HEK293 (cell line): Measurements from ENCODE around the gene PIK3AP1.

ENCODE experiments used
- CTCF ChIA-PET: fragments of 350-600 bp; formaldehyde crosslinking; extraction: SDS; loops from one replicate; lab custom pipeline; 2021; ENCODE audit warnings: antibody characterized with exemption; lab: Yijun Ruan, JAX
- POLR2A ChIA-PET: fragments of 300-600 bp; formaldehyde crosslinking; extraction: SDS; loops from one replicate; lab custom pipeline; 2020; ENCODE audit warnings: antibody characterized with exemption, inconsistent platforms; lab: Yijun Ruan, JAX
- H3K27ac ChIP-seq: fragments of 200-500 bp; sonication (Bioruptor generic); 2 replicates; pipeline ENCODE4 v1.5.1; 2014; ENCODE audit warnings: low read depth, low read length, control low read depth, inconsistent platforms; ENCODE audit errors: extremely low read depth
- H3K36me3 ChIP-seq, 2 experiments: fragments of 200-500 bp in 1 of 2; sonication (Bioruptor generic) in 1 of 2; 1 replicate in 1 of 2; 2 replicates in 1 of 2; pipeline ENCODE4 v1.5.1; 2014 to 2017; ENCODE audit warnings: inconsistent platforms in 2 of 2, low read length in 2 of 2; ENCODE audit not compliant: control insufficient read depth in 2 of 2, insufficient read depth in 1 of 2
- H3K4me1 ChIP-seq: fragments of 200-500 bp; sonication (Bioruptor generic); 2 replicates; pipeline ENCODE4 v1.5.1; 2014; ENCODE audit warnings: mild to moderate bottlenecking, low read length, inconsistent platforms; ENCODE audit not compliant: control insufficient read depth, insufficient read depth
- H3K4me3 ChIP-seq: 2 replicates; pipeline ENCODE4 v1.5.1; 2011; ENCODE audit warnings: low read depth, mild to moderate bottlenecking, control low read depth, low read length, moderate library complexity
- H3K9me3 ChIP-seq: fragments of 200-500 bp; sonication (Bioruptor generic); 2 replicates; pipeline ENCODE4 v1.5.1; 2014; ENCODE audit warnings: low read depth, low read length, inconsistent platforms; ENCODE audit not compliant: control insufficient read depth, insufficient read depth
- BCL6B ChIP-seq: fragments of 450-650 bp; formaldehyde crosslinking; IDR thresholded peaks from 2 replicates; pipeline ENCODE4 v1.5.1; 2017; ENCODE audit warnings: missing biosample characterization, missing genetic modification characterization
- GLIS1 ChIP-seq: fragments of 450-650 bp; formaldehyde crosslinking; IDR thresholded peaks from 2 replicates; pipeline ENCODE4 v1.5.1; 2016; ENCODE audit warnings: missing biosample characterization, missing genetic modification characterization
- KLF1 ChIP-seq: fragments of 450-650 bp; formaldehyde crosslinking; IDR thresholded peaks from 2 replicates; pipeline ENCODE4 v1.5.1; 2016; ENCODE audit warnings: missing biosample characterization, missing genetic modification characterization
- KLF9 ChIP-seq: fragments of 450-650 bp; formaldehyde crosslinking; IDR thresholded peaks from 2 replicates; pipeline ENCODE4 v1.5.1; 2016; ENCODE audit warnings: missing biosample characterization, missing genetic modification characterization, low read depth
- OSR2 ChIP-seq: fragments of 450-650 bp; formaldehyde crosslinking; IDR thresholded peaks from 2 replicates; pipeline ENCODE4 v1.5.1; 2016; ENCODE audit warnings: missing biosample characterization, missing genetic modification characterization
- YY2 ChIP-seq: fragments of 450-650 bp; formaldehyde crosslinking; IDR thresholded peaks from 2 replicates; pipeline ENCODE4 v1.5.1; 2016; ENCODE audit warnings: missing biosample characterization, missing genetic modification characterization
- ZBTB21 ChIP-seq: fragments of 450-650 bp; formaldehyde crosslinking; IDR thresholded peaks from 2 replicates; pipeline ENCODE4 v1.5.1; 2017; ENCODE audit warnings: missing biosample characterization, missing genetic modification characterization
- ZBTB48 ChIP-seq: fragments of 450-650 bp; formaldehyde crosslinking; IDR thresholded peaks from 2 replicates; pipeline ENCODE4 v1.5.1; 2016; ENCODE audit warnings: missing biosample characterization, missing genetic modification characterization
- ZFP37 ChIP-seq: fragments of 450-650 bp; formaldehyde crosslinking; IDR thresholded peaks from 2 replicates; pipeline ENCODE4 v1.5.1; 2016; ENCODE audit warnings: missing biosample characterization, missing genetic modification characterization
- ZNF121 ChIP-seq: fragments of 450-650 bp; formaldehyde crosslinking; IDR thresholded peaks from 2 replicates; pipeline ENCODE4 v1.5.1; 2016; ENCODE audit warnings: missing biosample characterization, missing genetic modification characterization
- ZNF133 ChIP-seq: fragments of 450-650 bp; formaldehyde crosslinking; IDR thresholded peaks from 2 replicates; pipeline ENCODE4 v1.5.1; 2016; ENCODE audit warnings: missing biosample characterization, missing genetic modification characterization
- ZNF155 ChIP-seq: fragments of 450-650 bp; formaldehyde crosslinking; IDR thresholded peaks from 2 replicates; pipeline ENCODE4 v1.5.1; 2016; ENCODE audit warnings: missing biosample characterization, missing genetic modification characterization
- ZNF18 ChIP-seq: fragments of 450-650 bp; formaldehyde crosslinking; IDR thresholded peaks from 2 replicates; pipeline ENCODE4 v1.5.1; 2016; ENCODE audit warnings: missing biosample characterization, missing genetic modification characterization
- ZNF223 ChIP-seq: fragments of 450-650 bp; formaldehyde crosslinking; IDR thresholded peaks from 2 replicates; pipeline ENCODE4 v1.5.1; 2016; ENCODE audit warnings: missing biosample characterization, missing genetic modification characterization
- ZNF354C ChIP-seq: fragments of 450-650 bp; formaldehyde crosslinking; IDR thresholded peaks from 2 replicates; pipeline ENCODE4 v1.5.1; 2016; ENCODE audit warnings: missing biosample characterization, missing genetic modification characterization, low read depth, borderline replicate concordance
- ZNF391 ChIP-seq: fragments of 450-650 bp; formaldehyde crosslinking; IDR thresholded peaks from 2 replicates; pipeline ENCODE4 v1.5.1; 2016; ENCODE audit warnings: low read depth, missing biosample characterization, missing genetic modification characterization, borderline replicate concordance
- ZNF394 ChIP-seq: fragments of 450-650 bp; formaldehyde crosslinking; IDR thresholded peaks from 2 replicates; pipeline ENCODE4 v1.5.1; 2016; ENCODE audit warnings: missing biosample characterization, missing genetic modification characterization, mild to moderate bottlenecking, moderate library complexity, borderline replicate concordance
- ZNF48 ChIP-seq: fragments of 450-650 bp; formaldehyde crosslinking; IDR thresholded peaks from 2 replicates; pipeline ENCODE4 v1.5.1; 2016; ENCODE audit warnings: missing biosample characterization, missing genetic modification characterization
- ZNF488 ChIP-seq: fragments of 450-650 bp; formaldehyde crosslinking; IDR thresholded peaks from 2 replicates; pipeline ENCODE4 v1.5.1; 2016; ENCODE audit warnings: missing biosample characterization, missing genetic modification characterization
- ZNF530 ChIP-seq: fragments of 450-650 bp; formaldehyde crosslinking; IDR thresholded peaks from 2 replicates; pipeline ENCODE4 v1.5.1; 2016; ENCODE audit warnings: low read depth, missing biosample characterization, missing genetic modification characterization
- ZNF549 ChIP-seq: fragments of 450-650 bp; IDR thresholded peaks from 2 replicates; pipeline ENCODE4 v1.5.1; 2018; ENCODE audit warnings: missing biosample characterization, missing genetic modification characterization, mild to moderate bottlenecking, inconsistent platforms, moderate library complexity
- ZNF692 ChIP-seq: fragments of 450-650 bp; formaldehyde crosslinking; IDR thresholded peaks from 2 replicates; pipeline ENCODE4 v1.5.1; 2016; ENCODE audit warnings: missing biosample characterization, missing genetic modification characterization
- ZNF776 ChIP-seq: fragments of 450-650 bp; formaldehyde crosslinking; IDR thresholded peaks from 2 replicates; pipeline ENCODE4 v1.5.0; 2017; ENCODE audit warnings: missing biosample characterization, missing genetic modification characterization, borderline replicate concordance
- ZNF791 ChIP-seq: fragments of 450-650 bp; formaldehyde crosslinking; IDR thresholded peaks from 2 replicates; pipeline ENCODE4 v1.5.1; 2016; ENCODE audit warnings: missing biosample characterization, missing genetic modification characterization
- TF ChIP-seq, protein P1 (sequence below): fragments of 450-650 bp; formaldehyde crosslinking; IDR thresholded peaks from 2 replicates; pipeline ENCODE4 v1.5.1; 2016; ENCODE audit warnings: missing biosample characterization, missing genetic modification characterization

PIK3AP1 gene

DNA sequence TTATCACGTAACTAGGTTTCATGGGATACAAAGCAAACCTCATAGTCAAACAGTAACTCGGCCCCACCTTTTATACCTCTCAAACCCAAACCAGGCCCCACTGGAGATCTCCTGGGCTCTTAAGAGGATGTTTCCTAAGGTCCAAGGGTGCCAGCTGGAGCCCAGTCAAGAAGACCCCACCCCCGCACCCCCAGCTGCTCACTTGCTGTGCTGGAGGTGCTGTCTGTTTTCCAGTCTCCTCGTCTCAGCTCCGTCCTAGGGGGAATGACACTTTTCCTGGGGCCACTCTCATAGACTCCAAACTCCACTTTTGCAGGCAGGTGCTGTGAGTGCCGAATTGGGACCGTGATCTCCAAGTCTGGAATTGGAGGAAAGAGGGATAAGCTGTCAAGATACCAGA, 110.8 kb downstream of the PIK3AP1 start:
- no peaks in the 10 kb centered on the region for H3K36me3 ChIP-seq
- no peak overlapping the region for H3K4me3 ChIP-seq
- no peaks in the 10 kb centered on the region for H3K9me3 ChIP-seq
- CTCF ChIA-PET: interaction anchor here (0.5 to 0.8 kb wide), 3 partner anchors 64 to 384 kb away, joined by 3 read pairs; no protein-coding TSS in a partner anchor
- TF ChIP-seq ZBTB21 (tag by site-specific recombination) (no peak), ZNF394 (no peak), ZNF549 (tag by site-specific recombination) (no peak), ZNF692 (tag by site-specific recombination) (no peak), BCL6B (no peak), ZNF121 (no peak), ZBTB48 (tag by site-specific recombination) (no peak), ZNF223 (tag by site-specific recombination) (no peak), ZNF133 (tag by site-specific recombination) (no peak), YY2 (tag by site-specific recombination) (no peak), GLIS1 (no peak), ZFP37 (tag by site-specific recombination) (no peak), ZNF48 (tag by site-specific recombination) (no peak), OSR2 (tag by site-specific recombination) (no peak), ZNF18 (tag by site-specific recombination) (no peak)
- POLR2A ChIA-PET: no interaction called here
- H3K4me1 ChIP-seq: no peaks in the 10 kb centered on the region
- no peak overlapping the region for H3K27ac ChIP-seq

- no peaks in the 10 kb centered on the region for H3K36me3 ChIP-seq
- TF ChIP-seq ZNF391 (tag by site-specific recombination): no peak
- no peak for TF ChIP-seq KLF9 (tag by site-specific recombination)
- TF ChIP-seq ZNF791 (tag by site-specific recombination): no peak
- TF ChIP-seq ZNF776: no peak
- no peak for TF ChIP-seq ZNF155
- TF ChIP-seq ZNF354C (tag by site-specific recombination): no peak
- no peak for TF ChIP-seq KLF1 (tag by site-specific recombination)
- TF ChIP-seq ZNF488: no peak
- TF ChIP-seq ZNF530 (tag by site-specific recombination): no peak
- TF ChIP-seq, protein P1, sequence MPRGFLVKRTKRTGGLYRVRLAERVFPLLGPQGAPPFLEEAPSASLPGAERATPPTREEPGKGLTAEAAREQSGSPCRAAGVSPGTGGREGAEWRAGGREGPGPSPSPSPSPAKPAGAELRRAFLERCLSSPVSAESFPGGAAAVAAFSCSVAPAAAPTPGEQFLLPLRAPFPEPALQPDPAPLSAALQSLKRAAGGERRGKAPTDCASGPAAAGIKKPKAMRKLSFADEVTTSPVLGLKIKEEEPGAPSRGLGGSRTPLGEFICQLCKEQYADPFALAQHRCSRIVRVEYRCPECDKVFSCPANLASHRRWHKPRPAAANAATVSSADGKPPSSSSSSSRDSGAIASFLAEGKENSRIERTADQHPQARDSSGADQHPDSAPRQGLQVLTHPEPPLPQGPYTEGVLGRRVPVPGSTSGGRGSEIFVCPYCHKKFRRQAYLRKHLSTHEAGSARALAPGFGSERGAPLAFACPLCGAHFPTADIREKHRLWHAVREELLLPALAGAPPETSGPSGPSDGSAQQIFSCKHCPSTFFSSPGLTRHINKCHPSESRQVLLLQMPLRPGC (tag by site-specific recombination): no peak
- no peak for TF ChIP-seq YY2 (tag by site-specific recombination)
- H3K4me3 ChIP-seq: no peak overlapping the region
- POLR2A ChIA-PET: no interaction called here
- no peaks in the 10 kb centered on the region for H3K4me1 ChIP-seq
- no peak overlapping the region for H3K27ac ChIP-seq
- CTCF ChIA-PET: interaction anchor here (0.8 kb wide), 1 partner anchor 65 kb away, joined by 3 read pairs; no protein-coding TSS in a partner anchor
- H3K9me3 ChIP-seq: no peaks in the 10 kb centered on the region
These were observed 111.5 kb downstream of the PIK3AP1 start for GRCh38 chr10:96608805-96609204.
